GM18526 (cell line): ENCODE results near the gene CFAP58.

Source experiments
- POLR2A ChIP-seq: IDR thresholded peaks from 3 replicates; pipeline ENCODE4 v1.6.1; 2011; ENCODE audit not compliant: insufficient read length; ENCODE audit errors: extremely low read depth

The CFAP58 gene

GRCh38 chr10:104317269-104317710 is 36.3 kb upstream of the CFAP58 start:
- no peak for TF ChIP-seq POLR2A

- TF ChIP-seq POLR2A: no peak
Measured at GRCh38 chr10:104317726-104318299, 35.8 kb upstream of the CFAP58 start.

DNA sequence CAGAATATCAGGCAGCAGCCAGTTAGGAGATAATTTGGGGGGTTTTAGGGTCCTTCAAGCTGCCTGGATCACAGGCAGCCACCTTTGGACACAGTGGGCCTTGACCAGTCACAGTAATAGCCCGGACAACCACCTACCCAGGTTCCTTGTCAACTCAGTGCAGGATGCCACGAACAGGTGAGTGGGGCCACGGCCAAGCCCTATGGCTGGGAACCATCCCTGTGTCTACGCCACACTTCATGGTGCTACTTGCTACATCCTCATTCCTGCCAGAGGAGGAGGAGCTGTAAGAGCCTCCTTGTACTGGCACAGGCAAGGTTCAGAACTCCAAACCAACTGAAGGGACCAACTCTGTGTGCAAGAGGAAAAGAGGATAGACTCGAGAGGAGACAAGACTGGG is 35.3 kb upstream of the CFAP58 start:
- no peak for TF ChIP-seq POLR2A

DNA sequence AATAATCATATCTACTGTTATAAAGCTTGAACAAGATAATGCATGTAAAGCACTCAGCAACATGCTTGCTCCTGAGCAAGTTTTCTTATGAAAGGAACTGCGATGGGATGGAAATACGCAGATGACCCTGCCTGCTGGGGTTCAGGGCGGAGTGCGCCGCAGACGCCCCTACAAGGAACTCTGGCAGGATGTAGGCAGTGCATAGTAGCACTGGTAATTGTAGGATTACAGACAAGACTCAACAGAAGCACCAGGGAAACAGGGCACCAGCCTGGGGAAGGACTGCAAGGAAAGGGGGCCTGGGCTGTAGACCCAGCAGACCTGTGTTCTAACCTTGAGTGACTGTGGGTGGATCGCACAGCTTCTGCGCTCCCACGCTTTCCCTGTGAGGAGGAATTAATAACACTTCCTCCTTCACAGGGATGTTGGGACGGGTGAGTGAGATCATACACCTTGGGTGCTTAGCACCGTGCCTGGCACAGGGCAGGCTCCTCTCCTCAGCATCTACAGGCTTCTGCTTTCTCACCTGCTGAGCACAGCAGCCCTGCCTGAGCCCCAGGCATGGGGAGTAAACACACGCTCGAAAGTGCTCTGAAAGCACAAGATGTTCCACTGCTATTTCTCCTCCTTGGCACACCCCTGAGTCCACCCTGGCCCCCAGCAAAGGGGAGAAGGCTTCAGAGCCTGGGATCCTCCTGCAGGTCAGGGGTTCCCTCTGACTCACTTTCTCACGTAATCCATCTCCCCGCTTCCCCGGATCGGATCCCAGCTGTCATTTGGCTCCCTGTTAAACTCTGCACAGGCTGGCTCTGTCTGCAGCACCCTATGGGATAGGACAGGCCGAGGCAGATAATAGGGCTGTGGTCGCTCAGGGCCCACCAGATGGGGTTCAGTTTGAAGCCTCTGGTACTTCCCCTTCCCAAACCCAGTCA is 34.6 kb upstream of the CFAP58 start:
- TF ChIP-seq POLR2A: no peak

GRCh38 chr10:104321226-104321625 is 32.4 kb upstream of the CFAP58 start:
- TF ChIP-seq POLR2A: no peak

DNA sequence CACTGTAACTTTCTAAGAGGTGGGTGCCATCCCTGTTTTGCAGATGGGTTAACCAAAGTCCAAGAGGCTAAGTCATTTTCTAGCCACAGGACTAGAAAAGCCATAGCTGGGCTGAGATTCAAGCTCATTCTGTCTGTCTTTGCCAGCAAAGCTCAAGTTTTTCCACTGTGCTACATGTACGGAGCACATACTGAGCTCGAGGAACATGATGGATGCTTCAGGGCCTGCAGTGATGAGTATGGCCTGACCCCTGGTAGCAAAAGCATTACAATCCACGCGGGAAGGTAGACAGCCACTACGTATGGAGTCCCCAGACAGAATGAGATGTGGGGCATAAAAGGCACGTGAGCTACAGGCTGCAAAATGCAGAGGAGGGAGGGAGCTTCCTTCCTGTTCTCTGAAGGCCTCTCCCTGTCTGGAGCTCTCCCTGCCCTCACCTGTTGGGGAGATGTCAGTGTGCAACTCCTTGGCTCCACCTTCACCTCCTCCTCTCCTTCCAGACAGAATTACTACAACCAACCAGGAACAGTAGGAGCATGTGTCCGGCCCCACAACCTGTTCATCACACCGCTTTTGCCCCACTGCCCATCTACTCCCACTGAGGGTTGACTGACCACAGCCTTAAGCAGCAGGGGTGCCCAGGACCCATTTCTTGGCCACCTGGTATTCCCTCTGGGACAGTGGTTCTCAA is 31.8 kb upstream of the CFAP58 start:
- no peak for TF ChIP-seq POLR2A

GRCh38 chr10:104322416-104322782 is 31.2 kb upstream of the CFAP58 start:
- no peak for TF ChIP-seq POLR2A

DNA sequence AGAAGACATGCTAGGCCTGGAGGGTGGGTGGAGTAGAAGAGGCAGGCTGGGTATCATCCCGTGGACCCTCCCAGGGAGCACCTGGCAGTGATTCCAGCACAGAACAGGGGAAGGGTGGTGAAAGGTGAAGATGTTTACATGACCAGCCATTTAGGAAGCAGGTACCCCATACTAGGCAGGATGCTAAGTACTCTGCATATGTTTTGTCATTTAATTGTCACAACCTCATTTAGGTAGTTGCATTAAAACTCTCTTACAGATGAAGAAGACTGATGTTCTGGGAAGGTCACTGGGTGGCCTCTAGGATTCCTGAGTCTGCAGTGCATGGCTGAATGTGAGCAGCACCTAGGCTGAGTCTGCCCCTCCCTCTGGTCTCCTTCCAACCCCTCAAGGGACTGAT is 30.5 kb upstream of the CFAP58 start:
- no peak for TF ChIP-seq POLR2A

DNA sequence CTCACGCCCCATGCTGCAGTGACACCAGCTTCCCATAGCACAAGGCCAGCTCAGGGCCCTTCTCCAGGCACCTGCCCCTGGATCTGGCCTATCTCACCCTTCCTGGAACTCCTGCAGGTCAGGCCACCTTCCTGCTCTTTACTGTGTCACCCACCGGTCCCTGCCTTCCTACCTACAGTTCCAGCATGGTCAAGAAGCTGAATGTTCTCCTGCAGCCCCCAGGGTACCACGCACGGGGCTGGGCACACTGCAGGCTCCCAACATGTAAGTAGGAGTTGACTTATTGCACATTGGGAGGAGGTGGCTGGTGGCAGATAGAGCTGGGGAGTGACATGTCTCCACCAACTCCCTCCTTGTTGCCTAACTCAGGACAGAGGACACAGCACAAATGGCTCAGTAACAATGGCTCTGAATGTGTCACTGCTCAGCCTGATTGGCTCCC is 29.9 kb upstream of the CFAP58 start:
- TF ChIP-seq POLR2A: no peak

DNA sequence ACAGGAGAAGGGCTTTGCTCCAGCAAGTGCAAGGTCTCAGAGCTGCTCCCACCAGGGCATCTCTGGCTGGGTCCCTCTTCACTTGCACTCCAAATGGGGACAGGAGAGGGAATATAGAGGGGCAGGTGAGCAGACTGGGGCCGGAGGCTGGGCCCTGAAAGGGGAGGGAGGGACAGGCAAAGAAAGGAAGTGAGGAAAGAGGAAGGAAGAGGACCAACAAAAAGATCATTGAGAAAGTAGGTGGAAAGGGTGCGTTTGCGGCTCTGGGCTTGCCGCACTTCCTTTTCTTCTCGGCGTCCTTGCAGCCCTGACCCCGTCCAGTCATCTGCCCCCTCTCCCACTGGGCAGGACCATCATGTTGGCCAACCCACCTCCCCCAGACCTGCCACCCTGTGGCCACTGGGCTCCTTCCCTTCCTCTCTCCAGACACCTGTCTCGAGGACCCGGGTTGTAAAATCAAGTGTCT is 29.4 kb upstream of the CFAP58 start:
- TF ChIP-seq POLR2A: no peak

DNA sequence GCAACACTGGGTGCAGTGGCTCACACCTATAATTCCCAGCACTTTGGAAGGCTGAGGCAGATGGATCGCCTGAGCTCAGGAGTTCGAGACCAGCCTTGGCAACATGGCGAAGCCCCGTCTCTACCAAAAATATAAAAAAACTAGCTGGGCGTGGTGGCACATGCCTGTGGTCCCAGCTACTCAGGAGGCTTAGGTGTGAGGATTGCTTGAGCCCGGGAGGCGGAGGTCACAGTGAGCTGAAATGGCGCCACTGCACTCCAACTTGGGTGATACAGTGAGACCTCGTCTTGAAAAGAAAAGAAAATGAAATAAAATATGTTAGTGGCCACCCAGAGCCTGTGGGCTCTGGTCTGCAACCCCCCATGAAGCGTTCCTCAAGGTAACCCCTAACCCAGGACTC is 28.7 kb upstream of the CFAP58 start:
- no peak for TF ChIP-seq POLR2A

DNA sequence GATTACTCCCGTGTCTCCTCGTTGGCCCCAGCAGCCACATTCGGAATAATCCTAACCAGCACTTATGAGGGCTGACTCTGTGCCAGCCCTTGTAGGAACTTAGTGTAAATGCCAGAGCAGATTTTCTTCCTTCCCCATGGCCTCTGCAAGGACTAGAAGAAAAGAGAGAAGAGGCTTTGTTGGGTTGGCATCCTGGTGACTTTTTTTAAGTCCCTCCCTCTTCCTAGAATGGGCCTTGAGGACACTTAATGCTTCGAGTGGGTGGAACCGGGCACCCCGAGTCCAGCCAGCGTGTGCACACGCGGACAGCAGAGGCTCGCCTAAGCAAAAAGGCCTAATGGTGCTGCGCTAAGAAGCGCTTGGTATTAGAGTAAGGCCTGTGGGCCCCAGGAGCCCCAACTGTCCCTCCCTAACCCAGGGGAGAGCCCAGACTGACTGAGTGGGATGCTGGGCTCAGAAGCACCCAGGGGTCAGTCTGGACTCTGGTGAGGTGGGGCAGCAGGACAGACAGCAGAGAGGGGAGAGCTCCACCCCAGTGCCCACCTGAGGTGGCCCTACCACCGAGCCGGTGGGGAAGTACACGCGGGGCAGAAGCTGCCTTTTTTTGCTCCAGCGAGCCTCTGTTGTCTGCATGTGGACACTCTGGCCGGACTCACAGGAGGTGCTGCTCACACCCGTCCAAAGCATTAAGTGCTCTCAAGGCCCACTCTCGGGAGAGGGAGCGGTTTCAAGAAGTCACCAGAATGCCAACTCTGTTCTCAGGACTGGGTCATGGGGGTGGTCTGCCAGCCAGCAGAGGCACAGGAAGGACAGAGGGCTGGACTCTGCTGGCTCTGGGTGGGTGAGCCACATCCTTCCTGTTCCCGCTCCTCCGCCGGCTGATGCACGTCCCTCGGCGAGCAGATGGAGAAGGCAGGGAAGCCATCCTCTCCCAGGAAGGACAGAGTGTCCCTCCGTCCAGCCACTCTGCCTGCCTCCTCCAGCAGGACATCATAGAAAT is 27.9 kb upstream of the CFAP58 start:
- no peak for TF ChIP-seq POLR2A

DNA sequence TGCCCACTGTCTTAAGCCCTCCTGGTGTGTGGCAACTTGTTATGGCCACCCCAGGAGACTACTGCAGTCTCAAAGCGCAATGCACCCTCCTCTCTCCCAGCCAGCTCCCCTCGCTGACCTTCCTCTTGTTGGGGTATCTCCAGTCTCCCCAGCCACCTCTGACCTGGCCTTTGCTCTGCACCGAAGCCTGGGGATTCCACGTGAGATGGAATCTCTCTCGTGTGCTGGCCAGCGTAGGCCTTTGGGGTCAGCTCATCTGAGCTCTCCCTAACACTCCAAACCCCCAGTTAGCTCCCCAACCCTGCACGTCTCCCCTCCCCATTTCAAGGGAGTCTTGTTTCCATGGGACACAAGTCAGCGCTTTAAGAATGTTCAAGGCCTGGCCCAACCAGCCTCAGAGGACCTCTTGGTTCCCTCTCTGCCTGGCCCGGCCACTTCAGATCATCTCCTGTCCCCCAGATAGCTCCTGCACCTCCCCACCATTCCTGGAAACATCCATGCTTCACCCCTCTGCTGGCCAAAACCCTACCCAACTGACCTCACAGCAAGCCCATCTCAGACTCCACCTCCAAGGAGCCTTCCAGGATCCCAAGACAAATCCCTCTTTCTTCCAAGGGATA is 26.5 kb upstream of the CFAP58 start:
- TF ChIP-seq POLR2A: no peak

GRCh38 chr10:104327745-104328645 is 25.6 kb upstream of the CFAP58 start:
- TF ChIP-seq POLR2A: no peak

DNA sequence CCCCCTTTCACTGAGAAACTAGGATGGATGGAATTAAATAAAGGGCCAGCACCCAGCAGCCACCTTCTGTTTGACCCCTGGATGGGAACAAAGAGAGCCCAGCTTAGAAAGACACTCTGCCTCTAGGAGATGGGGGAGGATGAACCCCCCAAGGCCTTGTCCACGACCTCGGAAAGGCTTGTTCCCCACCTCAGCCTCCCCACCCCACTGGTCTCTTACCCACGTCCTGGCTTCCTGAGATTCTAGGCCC is 25.1 kb upstream of the CFAP58 start:
- TF ChIP-seq POLR2A: no peak
